Measurements from ENCODE around the gene CSRNP3. TPM values are rescaled to one million over a fixed set of nuclear protein-coding genes. Genes with fewer than 3 reads are reported as not detected.

Gene CSRNP3
- total and polyA plus RNA-seq, 2 donors (not counting 1 experiment from before 2014, with no cell fraction given), result not detected

- CTCF ChIA-PET, result no interaction called here
- Histone ChIP-seq H3K4me2 (replicated peaks; ENCODE audit: low read depth, low read length, poor library complexity, severe bottlenecking) (no peak overlapping the region), H3K27ac (ENCODE audit: low read length in 2 of 2) (no peak overlapping the region), H4K20me1 (ENCODE audit: control insufficient read depth, insufficient read depth, low read length, poor library complexity, severe bottlenecking) (no peaks in the 10 kb centered on the region), H3K9ac (ENCODE audit: low read length) (no peak overlapping the region), H3K4me1 (ENCODE audit: control insufficient read depth in 2 of 2, insufficient read depth in 2 of 2, low read length in 2 of 2) (peaks cover 3 to 8% of the 10 kb centered on the region in 2 donors), H3K27me3 (replicated peaks in 1 of 4; ENCODE audit: control extremely low read depth in 1 of 4, control insufficient read depth in 3 of 4, insufficient read depth in 4 of 4, low read length in 3 of 4) (peaks cover 0 to 3% (median 0%) of the 10 kb centered on the region in 4 experiments), H3K36me3 (replicated peaks in 1 of 2; ENCODE audit: control extremely low read depth in 1 of 2, control insufficient read depth in 1 of 2, extremely low read depth in 1 of 2, insufficient read depth in 2 of 2, low read length in 1 of 2) (no peaks in the 10 kb centered on the region), H2AFZ (ENCODE audit: insufficient read depth, low read depth, low read length, poor library complexity, severe bottlenecking) (no peak overlapping the region), H3K9me3 (ENCODE audit: control extremely low read depth in 1 of 3, control insufficient read depth in 2 of 3, insufficient read depth in 1 of 3, low read length in 2 of 3) (peaks cover 0 to under 1% (median 0%) of the 10 kb centered on the region in 3 donors), H3K79me2 (ENCODE audit: control insufficient read depth, insufficient read depth, low read length) (no peaks in the 10 kb centered on the region), H3K4me3 (ENCODE audit: control extremely low read depth in 1 of 5, extremely low read depth in 1 of 5, insufficient read depth in 1 of 5, low read depth in 2 of 5, low read length in 4 of 5) (no peak overlapping the region)
- Mint-ChIP-seq H3K27ac (no peak overlapping the region), H3K4me1 (peaks cover 10% of the 10 kb centered on the region), H3K9me3 (ENCODE audit: insufficient read depth) (no peaks in the 10 kb centered on the region), H3K4me3 (no peak overlapping the region), H3K27me3 (peaks cover 12% of the 10 kb centered on the region)
- intact Hi-C loops (cut with micrococcal nuclease), result no loop called here
- TF ChIP-seq EZH2 (IDR thresholded peaks at IDR 0.05; ENCODE audit: borderline replicate concordance, insufficient read depth, low read depth, low read length, poor library complexity, severe bottlenecking), result no peak
- TF ChIP-seq, protein P1, sequence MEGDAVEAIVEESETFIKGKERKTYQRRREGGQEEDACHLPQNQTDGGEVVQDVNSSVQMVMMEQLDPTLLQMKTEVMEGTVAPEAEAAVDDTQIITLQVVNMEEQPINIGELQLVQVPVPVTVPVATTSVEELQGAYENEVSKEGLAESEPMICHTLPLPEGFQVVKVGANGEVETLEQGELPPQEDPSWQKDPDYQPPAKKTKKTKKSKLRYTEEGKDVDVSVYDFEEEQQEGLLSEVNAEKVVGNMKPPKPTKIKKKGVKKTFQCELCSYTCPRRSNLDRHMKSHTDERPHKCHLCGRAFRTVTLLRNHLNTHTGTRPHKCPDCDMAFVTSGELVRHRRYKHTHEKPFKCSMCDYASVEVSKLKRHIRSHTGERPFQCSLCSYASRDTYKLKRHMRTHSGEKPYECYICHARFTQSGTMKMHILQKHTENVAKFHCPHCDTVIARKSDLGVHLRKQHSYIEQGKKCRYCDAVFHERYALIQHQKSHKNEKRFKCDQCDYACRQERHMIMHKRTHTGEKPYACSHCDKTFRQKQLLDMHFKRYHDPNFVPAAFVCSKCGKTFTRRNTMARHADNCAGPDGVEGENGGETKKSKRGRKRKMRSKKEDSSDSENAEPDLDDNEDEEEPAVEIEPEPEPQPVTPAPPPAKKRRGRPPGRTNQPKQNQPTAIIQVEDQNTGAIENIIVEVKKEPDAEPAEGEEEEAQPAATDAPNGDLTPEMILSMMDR (IDR thresholded peaks at IDR 0.05), result no peak
- 0% methylated on average over 2 of the region's 6 CpGs for WGBS (ENCODE audit: insufficient coverage)
- POLR2A ChIA-PET, result no interaction called here
- ATAC-seq (ENCODE audit: low read depth) (no peak), DNase-seq (no peak)
Measured at GRCh38 chr2:165610591-165611029, 141.1 kb downstream of the CSRNP3 start.

DNA sequence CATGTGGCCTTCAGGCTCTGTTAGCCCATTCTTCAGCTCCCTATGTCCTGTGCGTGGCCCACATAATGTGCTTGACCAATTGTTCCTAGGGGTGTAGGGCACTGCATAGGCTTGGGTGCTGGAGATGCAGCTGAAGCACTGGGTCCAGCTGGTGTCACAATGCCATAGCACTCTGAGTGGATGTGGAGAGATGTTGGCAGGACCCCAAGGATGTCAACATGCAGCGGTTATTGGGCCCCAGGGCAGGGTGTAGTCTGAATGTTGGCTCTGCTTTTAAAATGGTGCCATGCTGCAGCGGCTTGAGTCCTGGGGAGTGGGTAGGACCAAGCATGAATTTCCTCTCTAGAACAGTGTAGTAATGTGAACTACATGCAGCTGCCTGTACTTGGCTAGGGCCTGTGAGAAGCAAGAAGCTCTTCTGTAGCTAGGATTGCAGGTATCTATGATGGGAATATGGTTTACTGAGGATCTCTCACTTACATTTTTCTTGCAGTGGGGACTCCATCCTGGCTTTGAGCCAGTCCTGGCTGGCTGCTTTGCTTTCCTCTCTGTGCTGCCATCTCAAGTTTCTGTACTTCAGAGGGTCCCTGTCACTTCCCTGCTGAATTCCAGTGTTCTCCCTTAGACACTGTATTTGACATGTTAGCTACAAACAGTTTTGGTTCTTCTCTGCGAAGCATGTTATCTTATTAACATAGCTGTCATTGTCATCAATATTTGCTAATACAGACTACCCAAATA lies 148.4 kb downstream of the CSRNP3 start:
- peaks cover 2 to 13% (median 6%) of the 10 kb centered on the region in 3 donors for H3K9me3 ChIP-seq (ENCODE audit: control extremely low read depth in 1 of 3, control insufficient read depth in 2 of 3, insufficient read depth in 1 of 3, low read length in 2 of 3)
- intact Hi-C loops (cut with micrococcal nuclease), result no loop called here
- H2AFZ ChIP-seq (ENCODE audit: insufficient read depth, low read depth, low read length, poor library complexity, severe bottlenecking), result no peak overlapping the region
- no peak overlapping the region for H3K4me3 ChIP-seq (ENCODE audit: control extremely low read depth in 1 of 5, extremely low read depth in 1 of 5, insufficient read depth in 1 of 5, low read depth in 2 of 5, low read length in 4 of 5)
- no peaks in the 10 kb centered on the region for H3K79me2 ChIP-seq (ENCODE audit: control insufficient read depth, insufficient read depth, low read length)
- no peak for DNase-seq
- no peak for ATAC-seq (ENCODE audit: low read depth)
- Mint-ChIP-seq H3K27me3 (peaks cover 9% of the 10 kb centered on the region), H3K27ac (no peak overlapping the region), H3K4me1 (peaks cover 2% of the 10 kb centered on the region), H3K9me3 (ENCODE audit: insufficient read depth) (no peaks in the 10 kb centered on the region), H3K4me3 (no peak overlapping the region)
- WGBS (ENCODE audit: insufficient coverage), result 94% methylated on average over 2 of the region's 4 CpGs
- TF ChIP-seq, protein P1 (IDR thresholded peaks at IDR 0.05), result no peak
- no peak for TF ChIP-seq EZH2 (IDR thresholded peaks at IDR 0.05; ENCODE audit: borderline replicate concordance, insufficient read depth, low read depth, low read length, poor library complexity, severe bottlenecking)
- POLR2A ChIA-PET, result no interaction called here
- H3K36me3 ChIP-seq (replicated peaks in 1 of 2; ENCODE audit: control extremely low read depth in 1 of 2, control insufficient read depth in 1 of 2, extremely low read depth in 1 of 2, insufficient read depth in 2 of 2, low read length in 1 of 2), result no peaks in the 10 kb centered on the region
- H3K27me3 ChIP-seq (replicated peaks in 1 of 4; ENCODE audit: control extremely low read depth in 1 of 4, control insufficient read depth in 3 of 4, insufficient read depth in 4 of 4, low read length in 3 of 4), result no peaks in the 10 kb centered on the region
- no peaks in the 10 kb centered on the region for H3K4me1 ChIP-seq (ENCODE audit: control insufficient read depth in 2 of 2, insufficient read depth in 2 of 2, low read length in 2 of 2)
- CTCF ChIA-PET, result no interaction called here
- no peaks in the 10 kb centered on the region for H4K20me1 ChIP-seq (ENCODE audit: control insufficient read depth, insufficient read depth, low read length, poor library complexity, severe bottlenecking)
- H3K9ac ChIP-seq (ENCODE audit: low read length), result no peak overlapping the region
- H3K4me2 ChIP-seq (replicated peaks; ENCODE audit: low read depth, low read length, poor library complexity, severe bottlenecking), result no peak overlapping the region
- H3K27ac ChIP-seq (ENCODE audit: low read length in 2 of 2), result no peak overlapping the region
